ENCODE data around the gene ADCY4. TPM values are rescaled to one million over a fixed set of nuclear protein-coding genes. Genes with fewer than 3 reads are reported as not detected.

ADCY4 gene
- total and polyA plus RNA-seq, 2 donors (not counting 3 experiments of a cell fraction or from before 2014, with no cell fraction given): 81.6 to 84.0 TPM

DNA sequence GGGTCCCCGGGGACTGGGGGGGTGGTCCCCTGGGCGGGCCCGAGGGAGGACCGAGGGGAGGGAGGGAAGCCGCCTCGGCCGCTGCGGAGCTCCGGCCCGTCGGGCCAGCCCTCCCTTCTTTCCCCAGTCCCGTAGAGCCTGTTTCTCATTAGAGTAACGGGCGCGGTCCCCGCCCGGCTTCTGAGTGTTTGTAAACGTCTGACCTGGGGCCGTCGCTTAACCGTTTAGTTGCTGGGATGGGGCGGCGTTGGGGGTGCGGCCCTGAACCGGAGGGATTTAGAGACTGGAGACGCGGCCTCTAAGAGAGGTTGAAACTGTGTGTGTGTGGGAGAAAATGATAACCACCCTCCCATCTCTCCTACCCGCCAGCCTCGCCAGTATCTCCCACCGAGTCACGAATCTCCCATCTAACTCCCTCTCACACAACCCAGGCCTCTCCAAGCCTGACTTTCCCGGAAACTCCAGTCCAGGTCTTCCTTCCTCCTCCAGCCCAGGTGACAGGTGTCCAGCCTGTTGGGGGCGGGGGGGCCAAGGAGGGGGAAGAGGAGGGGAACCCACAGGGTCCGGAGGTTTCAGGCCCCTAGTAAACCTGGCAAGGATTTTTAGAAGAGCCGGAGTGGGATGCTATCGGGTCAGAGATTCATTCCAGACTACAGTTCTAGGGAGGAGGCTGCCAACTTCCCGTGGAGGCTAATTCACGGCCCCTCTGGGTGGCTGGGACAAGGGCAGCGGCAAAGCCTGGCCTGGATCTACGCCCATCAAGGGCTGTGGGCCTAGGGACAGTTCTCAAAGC, 32.0 kb upstream of the ADCY4 start:
- peak overlapping the region; percentile 88 for H3K9ac ChIP-seq (replicated peaks; ENCODE audit: extremely low read depth, insufficient read depth, low read length)
- FAIRE-seq: no peak

GRCh38 chr14:24366413-24366720, 31.5 kb upstream of the ADCY4 start:
- FAIRE-seq (no peak), DNase-seq (ENCODE audit: low read depth, low spot score) (no peak)
- H3K9me1 ChIP-seq (replicated peaks; ENCODE audit: control insufficient read depth, extremely low read depth, insufficient read depth, low read length): no peaks in the 10 kb centered on the region
- ChIA-PET POLR2A (interaction anchor here (1.0 to 2.2 kb wide), 6 partner anchors 33 to 70 kb away, joined by 3 to 36 read pairs (median 6); partner anchors contain the start of genes CBLN3 and KHNYN), CTCF (interaction anchor here (0.9 to 2.3 kb wide), 35 partner anchors 9 to 124 kb away, joined by 3 to 254 read pairs (median 7); partner anchors contain the start of genes ADCY4, CBLN3, CIDEB and KHNYN)
- H2AFZ ChIP-seq (ENCODE audit: low read depth, low read length): peak overlapping the region; percentile 73
- peaks cover 0 to 3% of the 10 kb centered on the region in 2 experiments for H3K27me3 ChIP-seq (ENCODE audit: control insufficient read depth in 2 of 2, insufficient read depth in 2 of 2, low read length in 2 of 2)
- TF ChIP-seq, protein P1, sequence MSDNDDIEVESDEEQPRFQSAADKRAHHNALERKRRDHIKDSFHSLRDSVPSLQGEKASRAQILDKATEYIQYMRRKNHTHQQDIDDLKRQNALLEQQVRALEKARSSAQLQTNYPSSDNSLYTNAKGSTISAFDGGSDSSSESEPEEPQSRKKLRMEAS (IDR thresholded peaks at IDR 0.05; ENCODE audit: insufficient read depth, insufficient read length): no peak
- peak; percentile 73 for TF ChIP-seq POLR2A (IDR thresholded peaks at IDR 0.05; ENCODE audit: low read depth, low read length)
- TSS peak; percentile 42 for BruUV-seq (replicated peaks)
- intact Hi-C loops (cut with micrococcal nuclease): loop anchor here (1.0 to 5.0 kb wide), 5 partner anchors 26 to 219 kb away; partner anchors contain the start of genes PSME2, RNF31 and TINF2
- dilution Hi-C loops (cut with MboI; ENCODE audit: extremely low pct_ligation_motif_present, low sequenced_read_pairs): no loop called here
- H3K4me3 ChIP-seq (replicated peaks in 1 of 3; ENCODE audit: insufficient read depth in 1 of 3, low read depth in 1 of 3, low read length in 3 of 3): peak overlapping the region; percentile 24 to 48 (median 31)
- no peaks in the 10 kb centered on the region for H3K9me3 ChIP-seq (replicated peaks; ENCODE audit: control insufficient read depth, insufficient read depth, low read length)
- peaks cover 10% of the 10 kb centered on the region for H3K79me2 ChIP-seq (ENCODE audit: control insufficient read depth, insufficient read depth, low read length)
- H3K4me2 ChIP-seq (ENCODE audit: insufficient read depth, low read length): peak overlapping the region; percentile 84
- peaks cover 0 to 2% of the 10 kb centered on the region in 2 experiments for H3K36me3 ChIP-seq (ENCODE audit: control insufficient read depth in 2 of 2, extremely low read depth in 1 of 2, insufficient read depth in 2 of 2, low read length in 2 of 2)
- H3K27ac ChIP-seq (ENCODE audit: insufficient read depth, low read depth, low read length): peak overlapping the region; percentile 90
- peak overlapping the region; percentile 88 for H3K9ac ChIP-seq (replicated peaks; ENCODE audit: extremely low read depth, insufficient read depth, low read length)
- peaks cover 27% of the 10 kb centered on the region for H3K4me1 ChIP-seq (ENCODE audit: control insufficient read depth, extremely low read depth, insufficient read depth, low read length)
- no peaks in the 10 kb centered on the region for H4K20me1 ChIP-seq (replicated peaks; ENCODE audit: control insufficient read depth, extremely low read depth, insufficient read depth, low read length)

More for the DNA sequence above, 32.0 kb upstream of the ADCY4 start:
- H3K27ac ChIP-seq (ENCODE audit: insufficient read depth, low read depth, low read length): peak overlapping the region; percentile 90
- peak overlapping the region; percentile 76 for H2AFZ ChIP-seq (ENCODE audit: low read depth, low read length)
- peak overlapping the region; percentile 84 for H3K4me2 ChIP-seq (ENCODE audit: insufficient read depth, low read length)
- peaks cover 10% of the 10 kb centered on the region for H3K79me2 ChIP-seq (ENCODE audit: control insufficient read depth, insufficient read depth, low read length)
- peak overlapping the region; percentile 24 to 54 (median 31) for H3K4me3 ChIP-seq (replicated peaks in 1 of 3; ENCODE audit: insufficient read depth in 1 of 3, low read depth in 1 of 3, low read length in 3 of 3)
- dilution Hi-C loops (cut with MboI; ENCODE audit: extremely low pct_ligation_motif_present, low sequenced_read_pairs): no loop called here
- peaks cover 0 to 2% of the 10 kb centered on the region in 2 experiments for H3K36me3 ChIP-seq (ENCODE audit: control insufficient read depth in 2 of 2, extremely low read depth in 1 of 2, insufficient read depth in 2 of 2, low read length in 2 of 2)
- H3K9me3 ChIP-seq (replicated peaks; ENCODE audit: control insufficient read depth, insufficient read depth, low read length): no peaks in the 10 kb centered on the region
- H3K27me3 ChIP-seq (ENCODE audit: control insufficient read depth in 2 of 2, insufficient read depth in 2 of 2, low read length in 2 of 2): peaks cover 0 to 2% of the 10 kb centered on the region in 2 experiments
- TF ChIP-seq FOS (IDR thresholded peaks at IDR 0.05; ENCODE audit: borderline replicate concordance, insufficient read depth, low read length) (no peak), POLR2A (IDR thresholded peaks at IDR 0.05; ENCODE audit: low read depth, low read length) (peak; percentile 32)
- no TSS peak for BruUV-seq (replicated peaks)
- intact Hi-C loops (cut with micrococcal nuclease): loop anchor here (1.0 to 5.0 kb wide), 5 partner anchors 25 to 220 kb away; partner anchors contain the start of genes PSME2, RNF31 and TINF2
- H3K4me1 ChIP-seq (ENCODE audit: control insufficient read depth, extremely low read depth, insufficient read depth, low read length): peaks cover 27% of the 10 kb centered on the region
- CTCF ChIA-PET: interaction anchor here (0.9 to 2.3 kb wide), 29 partner anchors 9 to 125 kb away, joined by 3 to 254 read pairs (median 10); partner anchors contain the start of genes ADCY4, CBLN3, CIDEB and KHNYN
- no peaks in the 10 kb centered on the region for H4K20me1 ChIP-seq (replicated peaks; ENCODE audit: control insufficient read depth, extremely low read depth, insufficient read depth, low read length)
- H3K9me1 ChIP-seq (replicated peaks; ENCODE audit: control insufficient read depth, extremely low read depth, insufficient read depth, low read length): no peaks in the 10 kb centered on the region
- POLR2A ChIA-PET: interaction anchor here (1.0 to 2.2 kb wide), 6 partner anchors 33 to 70 kb away, joined by 3 to 36 read pairs (median 6); partner anchors contain the start of genes CBLN3 and KHNYN
- DNase-seq (ENCODE audit: low read depth, low spot score): peak; percentile 87
